Memory B cell (primary cell): ENCODE results near the gene ITPKB.
A peak's percentile ranks its signal among the peaks of the same experiment; 100 is the strongest.
"Not testable (repeated sequence)": the region's sequence is repeated elsewhere in the genome, so short reads cannot be mapped to it uniquely, and the experiment has no call there.

Source experiments
- ATAC-seq: fragments of 150-1000 bp; cut with Tn5 transposase; 2 replicates; pipeline ENCODE4 v1.10.0; 2021; ENCODE audit warnings: low read depth, mild to moderate bottlenecking, moderate library complexity
- DNase-seq, 2 donors: peaks; one replicate each; pipeline ENCODE4 v3.0.0; 2022; ENCODE audit warnings: low spot score in 2 of 2
- H3K27ac Mint-ChIP-seq: one replicate; pipeline ENCODE4 v1.8.0; 2022; ENCODE audit warnings: mild to moderate bottlenecking, moderate library complexity, mixed read lengths
- H3K27me3 Mint-ChIP-seq: one replicate; pipeline ENCODE4 v1.8.0; 2022; ENCODE audit warnings: mixed read lengths
- H3K36me3 Mint-ChIP-seq: one replicate; pipeline ENCODE4 v1.8.0; 2022; ENCODE audit warnings: mild to moderate bottlenecking, mixed read lengths
- H3K4me1 Mint-ChIP-seq: one replicate; pipeline ENCODE4 v1.8.0; 2022; ENCODE audit warnings: mixed read lengths
- H3K4me3 Mint-ChIP-seq: one replicate; pipeline ENCODE4 v1.8.0; 2022; ENCODE audit warnings: mild to moderate bottlenecking, moderate library complexity, mixed read lengths
- H3K9me3 Mint-ChIP-seq: one replicate; pipeline ENCODE4 v1.8.0; 2022; ENCODE audit warnings: mixed read lengths

ITPKB gene

DNA sequence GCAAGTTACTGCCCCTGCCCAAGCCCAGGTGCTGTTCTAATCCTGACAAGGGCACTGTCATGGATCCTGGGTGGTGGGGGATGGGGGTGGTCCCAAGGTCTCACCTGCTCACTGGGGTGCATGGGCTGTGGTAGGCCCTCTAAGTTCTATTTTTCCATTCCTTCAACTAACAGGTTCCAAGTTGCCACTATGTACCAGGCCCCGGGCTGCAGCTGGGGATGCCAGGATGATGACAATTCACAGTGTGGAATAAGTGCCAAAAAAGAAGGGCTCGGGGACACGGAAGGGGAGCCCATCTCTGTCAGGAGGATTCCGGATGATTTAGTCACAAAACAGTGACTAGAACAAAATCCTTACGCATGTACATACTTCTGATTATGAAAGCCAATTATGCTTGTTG is 114.6 kb downstream of the ITPKB start:
- ATAC-seq (no peak), DNase-seq (no peak)
- Mint-ChIP-seq H3K4me3 (no peak overlapping the region), H3K36me3 (peaks cover 5% of the 10 kb centered on the region), H3K27me3 (no peaks in the 10 kb centered on the region), H3K27ac (no peak overlapping the region), H3K9me3 (peaks cover 3% of the 10 kb centered on the region), H3K4me1 (peaks cover 7% of the 10 kb centered on the region)

DNA sequence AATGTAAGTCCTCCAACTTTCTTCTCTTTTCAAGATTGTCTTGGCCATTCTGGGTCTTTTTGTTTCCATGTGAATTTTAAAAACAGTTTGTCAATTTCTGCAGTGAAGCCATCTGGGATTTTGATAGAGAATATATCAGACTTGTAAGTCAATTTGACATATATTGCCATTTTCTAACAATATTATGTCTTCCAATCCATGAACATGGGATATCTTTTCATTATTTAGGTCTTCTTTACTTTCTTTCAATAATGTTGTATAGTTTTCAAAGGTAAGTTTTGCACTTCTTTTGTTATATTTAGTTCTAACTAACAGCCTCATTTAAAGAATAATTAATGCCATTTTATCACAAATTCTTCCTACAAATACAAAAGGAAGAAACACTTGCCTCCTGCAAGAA is 117.1 kb downstream of the ITPKB start:
- Mint-ChIP-seq H3K27me3 (no peaks in the 10 kb centered on the region), H3K4me1 (peaks cover 7% of the 10 kb centered on the region), H3K4me3 (no peak overlapping the region), H3K36me3 (peaks cover 7% of the 10 kb centered on the region), H3K9me3 (peaks cover 2% of the 10 kb centered on the region), H3K27ac (no peak overlapping the region)
- ATAC-seq, result no peak
- no peak for DNase-seq

DNA sequence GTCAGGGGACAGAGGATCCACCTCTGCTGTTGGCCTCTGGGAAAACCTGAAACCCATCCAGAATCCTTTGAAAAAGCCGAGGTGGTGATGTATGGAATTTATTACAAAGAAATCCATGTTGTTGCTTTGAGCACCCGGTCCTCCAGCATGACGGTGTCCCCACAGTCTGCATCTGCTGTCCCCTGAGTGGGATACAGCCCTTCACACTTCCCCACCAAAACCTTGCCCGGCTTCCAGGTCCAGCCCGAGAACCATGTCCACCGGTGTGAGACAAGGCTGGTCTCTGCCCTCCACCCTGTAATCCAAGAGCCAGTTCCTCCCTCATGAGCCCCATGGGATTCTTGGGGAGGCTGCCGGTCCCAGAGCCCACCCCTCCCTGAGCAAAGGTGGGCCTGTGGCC is 120.1 kb downstream of the ITPKB start:
- DNase-seq, result no peak
- no peaks in the 10 kb centered on the region for H3K4me1 Mint-ChIP-seq
- H3K36me3 Mint-ChIP-seq, result peaks cover 7% of the 10 kb centered on the region
- no peak overlapping the region for H3K4me3 Mint-ChIP-seq
- ATAC-seq, result no peak
- no peak overlapping the region for H3K27ac Mint-ChIP-seq
- peaks cover 4% of the 10 kb centered on the region for H3K9me3 Mint-ChIP-seq
- no peaks in the 10 kb centered on the region for H3K27me3 Mint-ChIP-seq

DNA sequence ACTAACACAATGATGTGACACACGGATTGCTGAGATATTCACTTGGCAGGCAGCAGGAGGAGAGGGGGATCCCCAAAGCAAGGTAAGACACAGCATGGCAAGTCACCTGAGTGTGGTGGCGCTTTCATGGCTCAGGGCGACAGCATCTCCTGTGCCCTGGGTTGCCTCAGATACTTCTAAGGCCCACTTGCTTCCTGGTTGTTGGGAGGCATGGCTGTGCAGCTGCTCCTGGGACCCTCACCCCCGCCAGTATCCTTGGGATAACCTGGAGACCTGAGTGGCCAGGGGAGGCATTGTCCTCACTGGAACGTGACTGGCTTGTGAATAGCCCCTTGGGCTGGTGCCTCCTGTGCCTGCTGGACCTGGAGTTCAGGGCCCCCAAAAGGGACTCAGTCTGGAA is 120.7 kb downstream of the ITPKB start:
- Mint-ChIP-seq H3K4me1 (no peaks in the 10 kb centered on the region), H3K27me3 (no peaks in the 10 kb centered on the region), H3K4me3 (no peak overlapping the region), H3K9me3 (peaks cover 4% of the 10 kb centered on the region), H3K27ac (no peak overlapping the region), H3K36me3 (peaks cover 7% of the 10 kb centered on the region)
- DNase-seq (no peak), ATAC-seq (no peak)

DNA sequence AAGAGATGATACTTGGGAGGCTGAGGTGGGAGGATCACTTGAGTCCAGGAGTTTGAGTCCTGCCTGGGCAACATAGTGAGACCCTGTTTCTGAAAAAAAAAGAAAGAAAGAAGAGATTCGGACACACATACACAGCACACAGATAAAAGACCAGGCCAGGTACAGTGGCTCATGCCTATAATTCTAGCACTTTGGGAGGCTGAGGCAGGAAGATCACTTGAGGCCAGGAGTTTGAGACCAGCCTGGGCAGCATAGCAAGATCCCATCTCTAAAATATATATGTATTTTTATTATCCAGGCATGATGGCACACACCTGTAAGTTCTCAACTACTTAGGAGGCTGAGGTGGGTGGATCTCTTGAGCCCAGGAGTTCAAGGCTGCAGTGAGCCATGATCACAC is 121.4 kb downstream of the ITPKB start:
- not testable (repeated sequence) for H3K27ac Mint-ChIP-seq, H3K4me1 Mint-ChIP-seq, H3K27me3 Mint-ChIP-seq, ATAC-seq, DNase-seq, H3K9me3 Mint-ChIP-seq, H3K4me3 Mint-ChIP-seq, H3K36me3 Mint-ChIP-seq

DNA sequence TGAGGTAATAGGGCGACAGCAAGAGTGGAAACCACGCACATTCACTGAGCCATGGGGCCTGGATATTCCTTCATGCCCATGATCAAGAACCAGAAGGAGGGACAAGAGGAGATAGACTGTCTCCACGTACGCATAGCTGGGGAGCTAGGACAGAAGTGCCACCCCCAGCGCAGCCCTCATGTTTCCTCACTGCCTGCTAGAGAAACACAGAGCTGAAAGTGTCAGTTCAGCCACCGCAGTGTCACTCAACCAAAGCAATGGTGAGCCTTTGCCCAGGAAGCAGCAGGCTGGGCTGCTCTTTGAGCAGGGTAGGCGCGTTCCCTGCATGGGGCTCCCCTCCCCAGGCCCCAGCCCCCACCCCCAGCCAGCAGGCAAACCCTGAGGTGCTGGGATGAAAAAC is 122.0 kb downstream of the ITPKB start:
- DNase-seq, result no peak
- H3K4me3 Mint-ChIP-seq, result no peak overlapping the region
- peaks cover 7% of the 10 kb centered on the region for H3K36me3 Mint-ChIP-seq
- no peaks in the 10 kb centered on the region for H3K4me1 Mint-ChIP-seq
- H3K27ac Mint-ChIP-seq, result no peak overlapping the region
- H3K9me3 Mint-ChIP-seq, result peaks cover 4% of the 10 kb centered on the region
- no peak for ATAC-seq
- no peaks in the 10 kb centered on the region for H3K27me3 Mint-ChIP-seq

DNA sequence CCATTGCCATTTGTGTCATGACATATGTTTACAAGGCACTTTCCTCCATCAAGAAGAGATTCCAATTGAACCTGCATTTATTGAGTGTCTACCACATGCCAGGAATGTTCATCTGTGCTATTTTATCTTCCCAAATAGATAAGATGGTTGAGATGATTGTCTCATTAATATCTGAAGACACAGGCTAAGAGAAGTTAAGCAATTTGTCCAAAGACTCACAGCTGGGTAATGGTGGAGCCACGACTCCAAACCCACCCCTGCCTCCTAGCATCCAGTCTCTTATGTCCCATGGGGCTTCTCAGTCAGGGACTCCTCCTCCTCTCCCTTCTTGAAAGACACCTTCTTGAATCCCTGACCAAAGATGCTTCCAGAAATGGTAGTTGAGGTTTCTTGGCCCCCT is 122.4 kb downstream of the ITPKB start:
- DNase-seq, result no peak
- Mint-ChIP-seq H3K4me3 (no peak overlapping the region), H3K27me3 (no peaks in the 10 kb centered on the region), H3K4me1 (no peaks in the 10 kb centered on the region), H3K36me3 (peaks cover 7% of the 10 kb centered on the region), H3K27ac (no peak overlapping the region), H3K9me3 (peaks cover 4% of the 10 kb centered on the region)
- ATAC-seq, result no peak

DNA sequence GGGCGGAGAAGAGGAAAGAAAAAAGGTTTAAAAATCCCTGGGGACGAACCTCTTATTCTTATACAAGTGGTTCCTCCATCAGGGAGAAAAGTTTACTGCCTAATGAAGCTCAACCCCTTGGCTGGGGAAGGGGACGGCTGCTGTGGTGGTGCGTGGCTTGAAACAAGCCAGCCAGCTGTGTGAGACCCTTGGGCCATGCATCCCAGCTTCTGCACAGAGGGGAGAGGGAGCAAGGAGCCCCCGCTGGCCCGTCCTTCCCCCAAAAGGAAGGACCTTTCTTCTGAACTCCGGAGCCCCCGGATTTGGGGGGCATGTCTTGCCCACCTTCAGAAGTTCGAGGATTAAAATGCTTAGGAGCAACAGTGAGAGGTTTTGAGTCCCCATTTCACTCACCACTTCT is 123.2 kb downstream of the ITPKB start:
- Mint-ChIP-seq H3K4me3 (no peak overlapping the region), H3K27me3 (no peaks in the 10 kb centered on the region), H3K4me1 (no peaks in the 10 kb centered on the region), H3K27ac (no peak overlapping the region), H3K36me3 (peaks cover 6% of the 10 kb centered on the region), H3K9me3 (peaks cover 4% of the 10 kb centered on the region)
- ATAC-seq (no peak), DNase-seq (no peak)

DNA sequence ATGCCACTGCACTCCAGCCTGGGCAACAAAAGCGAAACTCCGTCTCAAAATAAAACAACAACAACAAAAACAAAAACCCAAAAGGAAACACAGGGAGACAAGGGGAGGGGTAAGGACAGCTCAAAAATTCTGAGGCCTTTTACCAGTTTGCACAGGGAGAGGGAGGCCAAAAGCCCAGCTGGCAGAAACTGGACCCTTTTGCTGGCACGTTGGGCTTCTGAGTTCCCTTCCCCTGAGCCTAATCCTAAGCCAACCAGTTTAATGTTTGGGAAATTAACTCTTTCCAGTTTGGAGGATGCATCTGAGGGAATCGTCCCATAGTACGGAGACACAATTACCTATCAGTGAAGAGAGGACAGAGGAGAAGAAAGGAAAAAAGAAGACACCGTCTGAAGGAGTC is 127.1 kb downstream of the ITPKB start:
- not testable (repeated sequence) for H3K27ac Mint-ChIP-seq, H3K4me1 Mint-ChIP-seq, H3K4me3 Mint-ChIP-seq, ATAC-seq, DNase-seq, H3K36me3 Mint-ChIP-seq, H3K27me3 Mint-ChIP-seq, H3K9me3 Mint-ChIP-seq

DNA sequence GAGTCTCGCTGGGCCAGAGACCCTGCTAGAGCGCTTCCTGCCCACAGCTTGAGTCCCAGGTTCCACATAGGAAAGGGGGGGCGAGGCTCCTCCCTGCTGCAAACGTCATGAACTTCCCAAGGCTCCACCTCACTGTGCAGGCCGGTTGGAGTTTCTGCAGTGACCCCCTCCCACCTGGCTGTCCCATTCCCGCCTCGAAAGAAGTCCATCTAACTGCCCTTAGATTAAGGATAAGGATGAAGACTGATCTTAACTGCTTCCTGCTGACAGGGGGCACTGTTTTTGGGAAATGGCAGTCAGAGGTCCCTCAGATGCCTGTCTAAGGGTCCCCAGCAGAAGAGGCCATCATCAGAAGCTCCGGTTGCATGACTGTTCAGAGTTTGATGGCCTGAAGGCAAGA is 127.8 kb downstream of the ITPKB start:
- Mint-ChIP-seq H3K4me3 (no peak overlapping the region), H3K9me3 (no peaks in the 10 kb centered on the region), H3K27me3 (peaks cover 6% of the 10 kb centered on the region), H3K36me3 (no peaks in the 10 kb centered on the region), H3K27ac (no peak overlapping the region), H3K4me1 (no peaks in the 10 kb centered on the region)
- ATAC-seq (no peak), DNase-seq (no peak)

DNA sequence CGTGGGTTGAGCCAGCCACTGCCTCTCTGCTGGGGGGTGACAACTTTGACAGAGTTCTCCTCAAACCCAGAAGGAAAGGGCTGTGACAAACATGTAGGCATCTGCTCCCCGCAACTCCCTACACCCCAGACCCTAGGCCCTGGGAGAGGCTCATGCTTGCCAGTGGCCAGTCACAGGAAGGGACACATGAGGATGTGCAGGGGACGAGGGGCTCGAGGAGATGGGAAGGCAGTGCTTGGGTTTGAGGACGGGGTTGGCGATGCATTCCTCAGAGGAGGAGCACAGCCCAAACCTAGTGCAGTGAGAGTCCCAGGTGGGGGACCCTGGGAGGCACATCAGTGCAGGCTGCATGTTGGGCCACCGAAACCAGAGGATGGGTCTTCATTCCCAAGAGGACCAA is 128.4 kb downstream of the ITPKB start:
- H3K9me3 Mint-ChIP-seq, result no peaks in the 10 kb centered on the region
- no peaks in the 10 kb centered on the region for H3K36me3 Mint-ChIP-seq
- H3K27me3 Mint-ChIP-seq, result peaks cover 6% of the 10 kb centered on the region
- H3K27ac Mint-ChIP-seq, result no peak overlapping the region
- ATAC-seq (no peak), DNase-seq (no peak)
- H3K4me3 Mint-ChIP-seq, result no peak overlapping the region
- no peaks in the 10 kb centered on the region for H3K4me1 Mint-ChIP-seq

DNA sequence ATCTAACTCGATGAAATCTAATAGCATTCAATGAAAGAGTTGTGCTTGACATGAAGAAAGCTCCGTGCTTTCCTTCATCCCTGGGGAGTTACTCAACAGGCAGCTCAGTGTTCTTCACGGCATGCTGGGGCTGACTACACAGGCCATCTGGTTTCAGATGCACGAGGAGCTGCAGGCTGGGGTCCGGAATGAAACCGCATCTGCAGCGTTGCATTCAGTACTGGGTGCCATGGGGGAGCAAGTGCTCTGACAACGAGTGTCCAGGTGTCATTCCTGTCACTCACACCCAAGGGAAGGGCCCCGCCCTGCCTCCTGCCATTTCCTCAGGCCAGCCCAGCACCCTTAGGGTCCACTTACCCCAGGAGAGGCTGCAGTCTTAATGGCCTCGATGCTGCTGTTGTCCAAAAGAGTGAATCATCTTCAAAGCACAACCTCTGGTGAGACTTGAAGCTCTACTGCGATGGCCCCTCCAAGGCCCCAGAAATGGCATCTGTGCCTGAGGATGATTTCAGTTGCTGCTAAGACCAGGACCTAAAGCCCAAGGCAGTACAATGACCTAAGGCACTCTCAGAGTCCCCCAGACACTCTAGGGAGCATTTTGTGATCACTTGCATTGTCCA is 129.1 kb downstream of the ITPKB start:
- DNase-seq (no peak), ATAC-seq (no peak)
- Mint-ChIP-seq H3K4me3 (no peak overlapping the region), H3K27ac (no peak overlapping the region), H3K27me3 (peaks cover 6% of the 10 kb centered on the region), H3K4me1 (no peaks in the 10 kb centered on the region), H3K9me3 (no peaks in the 10 kb centered on the region), H3K36me3 (no peaks in the 10 kb centered on the region)

DNA sequence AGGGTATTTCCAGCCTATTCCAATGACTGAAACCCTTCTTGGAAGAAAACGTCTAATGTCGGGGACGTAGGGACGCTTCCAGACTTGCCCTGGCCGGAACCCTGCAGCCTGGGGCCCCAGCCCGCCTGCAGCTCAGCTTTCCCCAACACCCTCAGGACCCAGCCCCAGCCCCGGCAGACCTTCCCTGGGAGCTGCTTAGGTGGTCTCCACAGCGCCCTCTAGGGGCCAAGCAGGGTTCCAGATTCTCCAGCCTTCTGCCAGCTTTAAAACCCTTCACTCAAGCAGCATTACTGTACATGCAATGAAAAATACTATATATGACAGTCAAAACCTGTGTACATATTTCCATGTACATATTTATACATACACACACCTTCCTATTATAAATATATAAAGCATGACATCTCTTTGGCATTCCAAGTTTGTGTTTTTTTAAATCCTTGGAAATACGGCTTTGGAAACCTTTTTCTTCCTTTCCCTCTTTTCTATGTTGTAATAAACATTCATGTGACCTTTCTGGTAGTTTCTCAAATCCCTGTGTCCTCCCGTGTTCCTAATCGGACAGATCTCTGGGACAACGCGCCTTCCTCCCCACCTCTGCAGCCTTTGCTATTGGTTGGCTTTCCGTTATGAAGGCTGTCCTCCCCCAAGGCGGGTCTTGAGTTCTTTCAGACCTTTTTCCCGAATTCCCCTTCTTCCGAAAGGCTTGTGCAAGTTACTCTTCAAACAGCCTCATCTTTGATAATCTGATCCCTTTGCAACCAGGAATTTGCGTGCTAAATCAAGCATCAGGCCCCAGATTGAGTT is 130.2 kb downstream of the ITPKB start:
- Mint-ChIP-seq H3K27ac (no peak overlapping the region), H3K4me3 (no peak overlapping the region), H3K36me3 (no peaks in the 10 kb centered on the region), H3K9me3 (no peaks in the 10 kb centered on the region), H3K27me3 (peaks cover 6% of the 10 kb centered on the region), H3K4me1 (no peaks in the 10 kb centered on the region)
- ATAC-seq (peak; percentile 90), DNase-seq (peak; percentile 58 to 62)

DNA sequence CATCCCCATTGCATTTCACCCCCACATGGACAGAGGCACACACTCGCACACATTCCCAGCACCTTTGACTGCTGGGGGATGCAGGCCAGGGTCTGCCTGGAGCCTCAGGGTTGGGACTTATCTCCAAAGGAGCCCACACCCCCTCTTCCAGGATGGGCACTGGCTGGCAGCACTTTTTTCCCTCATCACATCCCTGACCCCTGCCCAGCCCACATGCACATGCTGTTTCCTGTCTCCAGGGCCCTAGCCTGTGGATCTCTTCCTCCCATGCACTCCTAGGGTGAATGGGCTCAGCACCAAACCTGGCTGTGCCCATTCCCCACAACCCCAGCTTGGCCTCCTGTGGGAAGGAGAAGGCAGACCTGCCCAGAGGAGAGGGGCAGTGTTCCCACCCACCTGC is 131.3 kb downstream of the ITPKB start:
- DNase-seq, result no peak
- ATAC-seq, result no peak
- Mint-ChIP-seq H3K36me3 (no peaks in the 10 kb centered on the region), H3K4me1 (peaks cover 3% of the 10 kb centered on the region), H3K27ac (no peak overlapping the region), H3K9me3 (no peaks in the 10 kb centered on the region), H3K27me3 (peaks cover 6% of the 10 kb centered on the region), H3K4me3 (no peak overlapping the region)

DNA sequence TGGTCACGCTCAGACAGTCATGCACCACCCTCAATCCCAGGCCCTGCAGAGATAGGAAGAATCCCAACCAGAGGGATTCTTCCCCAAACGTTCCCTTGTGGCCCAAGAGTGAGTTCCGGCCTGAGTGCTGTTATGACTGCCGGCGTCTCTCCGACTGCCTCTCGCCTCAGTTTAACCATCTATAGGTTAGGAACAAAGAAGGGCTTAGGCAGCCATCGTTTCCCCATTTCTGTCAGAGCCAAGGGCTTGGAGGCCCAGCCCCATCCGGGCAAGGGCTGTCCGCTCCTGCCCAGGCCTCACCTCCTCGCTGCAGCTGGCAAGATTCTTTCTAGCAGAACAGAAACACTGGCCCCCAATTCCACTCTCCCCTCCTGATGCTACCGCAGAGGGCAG is 131.8 kb downstream of the ITPKB start:
- no peak for ATAC-seq
- peaks cover 3% of the 10 kb centered on the region for H3K4me1 Mint-ChIP-seq
- no peak overlapping the region for H3K4me3 Mint-ChIP-seq
- H3K9me3 Mint-ChIP-seq, result no peaks in the 10 kb centered on the region
- DNase-seq, result no peak
- H3K36me3 Mint-ChIP-seq, result no peaks in the 10 kb centered on the region
- H3K27ac Mint-ChIP-seq, result no peak overlapping the region
- H3K27me3 Mint-ChIP-seq, result peaks cover 6% of the 10 kb centered on the region
